ENCODE measurements around the gene C9orf50. TPM values are rescaled to one million over a fixed set of nuclear protein-coding genes. Genes with fewer than 3 reads are reported as not detected.

C9orf50 gene
- total RNA-seq, 1 experiment from 2014 or later, result not detected

- H4K91ac ChIP-seq (ENCODE audit: insufficient read length, low read depth, low read length), result no peak overlapping the region
- H3K79me1 ChIP-seq (ENCODE audit: insufficient read depth, low read depth, low read length, poor library complexity, severe bottlenecking), result no peaks in the 10 kb centered on the region
- no peak overlapping the region for H2AK5ac ChIP-seq (ENCODE audit: insufficient read length, low read length)
- H4K5ac ChIP-seq (ENCODE audit: insufficient read length, low read depth, low read length), result no peak overlapping the region
- no peak overlapping the region for H3K4ac ChIP-seq (ENCODE audit: low read depth, low read length)
- Mint-ChIP-seq H3K27me3 (ENCODE audit: low read depth) (peaks cover 18% of the 10 kb centered on the region), H3K4me3 (no peak overlapping the region), H3K4me1 (peaks cover 17 to 19% of the 10 kb centered on the region in 2 experiments), H3K9me3 (peaks cover 7 to 8% of the 10 kb centered on the region in 2 experiments; a peak in 4 of 5 replicates), H3K27ac (no peak overlapping the region), H3K36me3 (ENCODE audit: insufficient read depth in 1 of 3, low read depth in 3 of 3) (peaks cover 0 to 7% (median 6%) of the 10 kb centered on the region in 3 experiments; a peak in 6 of 7 replicates)
- no peaks in the 10 kb centered on the region for H3K27me3 ChIP-seq (ENCODE audit: insufficient read depth, low read length)
- peaks cover 3% of the 10 kb centered on the region for H3K9me3 ChIP-seq (ENCODE audit: control insufficient read depth, low read depth, low read length)
- H3K79me2 ChIP-seq (ENCODE audit: insufficient read depth, low read length), result no peaks in the 10 kb centered on the region
- H3T11ph ChIP-seq (ENCODE audit: low read length), result no peak overlapping the region
- no peak overlapping the region for H3K14ac ChIP-seq (ENCODE audit: insufficient read depth, low read length)
- H3K18ac ChIP-seq (ENCODE audit: insufficient read length, low read depth, low read length), result no peak overlapping the region
- no peak for DNase-seq
- no peak overlapping the region for H2BK20ac ChIP-seq (ENCODE audit: low read depth, low read length, poor library complexity, severe bottlenecking)
- H4K8ac ChIP-seq (replicated peaks; ENCODE audit: insufficient read length, low read depth, low read length), result no peak overlapping the region
- TF ChIP-seq CTCF (conservative IDR thresholded peaks at IDR 0.05), result no peak
- H2AFZ ChIP-seq (ENCODE audit: low read length), result no peak overlapping the region
- no peaks in the 10 kb centered on the region for H3K23me2 ChIP-seq (ENCODE audit: insufficient read length, low read depth, low read length, poor library complexity, severe bottlenecking)
- no peak overlapping the region for H2BK15ac ChIP-seq (ENCODE audit: low read depth, low read length)
- no peak overlapping the region for H3K9ac ChIP-seq (ENCODE audit: extremely low read depth, insufficient read length, low read length)
- no peak overlapping the region for H3K27ac ChIP-seq (ENCODE audit: insufficient read length, low read depth, low read length)
- H4K20me1 ChIP-seq (ENCODE audit: control insufficient read depth, insufficient read depth, insufficient read length), result no peaks in the 10 kb centered on the region
- H3K4me2 ChIP-seq (ENCODE audit: insufficient read depth, insufficient read length, low read length), result no peak overlapping the region
- no peak overlapping the region for H3K56ac ChIP-seq (ENCODE audit: insufficient read length, low read depth, low read length)
- H2BK12ac ChIP-seq (ENCODE audit: insufficient read length, low read depth, low read length), result no peak overlapping the region
- H2BK120ac ChIP-seq (ENCODE audit: low read depth, low read length, poor library complexity, severe bottlenecking), result no peak overlapping the region
- WGBS (ENCODE audit: extremely low coverage, insufficient read length, low lambda C conversion rate), result no CpG with 5 or more reads among the region's 5 CpGs
- no peak overlapping the region for H2BK5ac ChIP-seq (ENCODE audit: insufficient read length, low read length)
- no peak overlapping the region for H3K23ac ChIP-seq (ENCODE audit: insufficient read length, low read depth, low read length)
- H3K4me1 ChIP-seq (ENCODE audit: insufficient read depth, low read length), result no peaks in the 10 kb centered on the region; the same call in 1 of the 2 replicates
These were observed 46.9 kb downstream of the C9orf50 start for GRCh38 chr9:129573977-129574376.

All from H9 (cell line).